ENCODE results near the gene PDK4.

GRCh38 chr7:95619517-95619916, 23.2 kb upstream of the PDK4 start:
- no peak for TF ChIP-seq POLR2A (IDR thresholded peaks at IDR 0.05)
- no peak for TF ChIP-seq POLR2AphosphoS5 (IDR thresholded peaks at IDR 0.05)

All from sigmoid colon (tissue), 4 donors.